IPS-20b (cell line): ENCODE measurements around the gene LRRC25.
"Not testable (repeated sequence)": the region's sequence is repeated elsewhere in the genome, so short reads cannot be mapped to it uniquely, and the experiment has no call there.

ENCODE experiments used
- H3K27ac ChIP-seq: one replicate; pipeline ENCODE4 v1.5.1; 2013; ENCODE audit warnings: low read length
- H3K27me3 ChIP-seq: 2 replicates; pipeline ENCODE4 v1.6.1; 2013; ENCODE audit warnings: mild to moderate bottlenecking, low read length, inconsistent platforms; ENCODE audit not compliant: insufficient read depth
- H3K36me3 ChIP-seq: 2 replicates; pipeline ENCODE4 v1.6.1; 2013; ENCODE audit warnings: low read depth, mild to moderate bottlenecking, inconsistent platforms, low read length, moderate library complexity; ENCODE audit not compliant: insufficient read depth
- H3K4me1 ChIP-seq: 2 replicates; pipeline ENCODE4 v1.6.1; 2013; ENCODE audit warnings: mild to moderate bottlenecking, control low read depth, inconsistent platforms, low read length, moderate library complexity; ENCODE audit not compliant: insufficient read depth
- H3K4me3 ChIP-seq: 2 replicates; pipeline ENCODE4 v1.5.1; 2013; ENCODE audit warnings: mild to moderate bottlenecking, low read length, inconsistent platforms
- H3K9ac ChIP-seq: 2 replicates; pipeline ENCODE4 v1.6.1; 2013; ENCODE audit warnings: low read depth, mild to moderate bottlenecking, inconsistent platforms, low read length, moderate library complexity
- H3K9me3 ChIP-seq: 2 replicates; pipeline ENCODE4 v1.6.1; 2013; ENCODE audit warnings: mild to moderate bottlenecking, low read depth, low read length, inconsistent platforms; ENCODE audit not compliant: insufficient read depth

Gene LRRC25

GRCh38 chr19:18373892-18374629, 23.4 kb downstream of the LRRC25 start:
- Histone ChIP-seq H3K27me3 (no peaks in the 10 kb centered on the region), H3K9me3 (no peaks in the 10 kb centered on the region), H3K4me3 (no peak overlapping the region), H3K9ac (peak overlapping the region; percentile 61; the same call in 1 of the 2 replicates), H3K36me3 (no peaks in the 10 kb centered on the region), H3K27ac (peak overlapping the region; percentile 82), H3K4me1 (peaks cover 17% of the 10 kb centered on the region; the same call in 1 of the 2 replicates)

- Histone ChIP-seq H3K9me3 (no peaks in the 10 kb centered on the region), H3K9ac (peak overlapping the region; percentile 61; the same call in 1 of the 2 replicates), H3K4me1 (peaks cover 17% of the 10 kb centered on the region; the same call in 1 of the 2 replicates), H3K36me3 (no peaks in the 10 kb centered on the region), H3K27me3 (no peaks in the 10 kb centered on the region), H3K27ac (peak overlapping the region; percentile 82), H3K4me3 (no peak overlapping the region)
Observed at GRCh38 chr19:18373407-18373891, 24.0 kb downstream of the LRRC25 start.

GRCh38 chr19:18368504-18369222, 28.8 kb downstream of the LRRC25 start:
- H3K4me3 ChIP-seq = no peak overlapping the region
- no peak overlapping the region for H3K27ac ChIP-seq
- H3K9ac ChIP-seq = no peak overlapping the region
- peaks cover 13% of the 10 kb centered on the region for H3K4me1 ChIP-seq
- no peaks in the 10 kb centered on the region for H3K9me3 ChIP-seq
- H3K36me3 ChIP-seq = no peaks in the 10 kb centered on the region
- H3K27me3 ChIP-seq = no peaks in the 10 kb centered on the region

- Histone ChIP-seq H3K4me1 (peaks cover 10% of the 10 kb centered on the region), H3K36me3 (peaks cover 5% of the 10 kb centered on the region; the same call in 1 of the 2 replicates), H3K9me3 (no peaks in the 10 kb centered on the region), H3K27me3 (no peaks in the 10 kb centered on the region), H3K4me3 (no peak overlapping the region), H3K27ac (no peak overlapping the region), H3K9ac (peak overlapping the region; percentile 73; the same call in 1 of the 2 replicates)
Observed at GRCh38 chr19:18366021-18366435, 31.4 kb downstream of the LRRC25 start.

GRCh38 chr19:18364826-18365528, 32.4 kb downstream of the LRRC25 start:
- Histone ChIP-seq H3K9ac (peak overlapping the region; percentile 73), H3K4me1 (peaks cover 10% of the 10 kb centered on the region), H3K4me3 (peak overlapping the region; percentile 32; the same call in 1 of the 2 replicates), H3K27me3 (no peaks in the 10 kb centered on the region), H3K27ac (peak overlapping the region; percentile 97), H3K36me3 (peaks cover 5% of the 10 kb centered on the region; the same call in 1 of the 2 replicates), H3K9me3 (no peaks in the 10 kb centered on the region)

- H3K27me3 ChIP-seq, H3K9me3 ChIP-seq, H3K4me1 ChIP-seq, H3K36me3 ChIP-seq, H3K4me3 ChIP-seq: not testable (repeated sequence)
- H3K27ac ChIP-seq = peak overlapping the region; percentile 97
- H3K9ac ChIP-seq = peak overlapping the region; percentile 73; the same call in 1 of the 2 replicates
Observed at GRCh38 chr19:18364277-18364825, 33.1 kb downstream of the LRRC25 start.

GRCh38 chr19:18363787-18364186, 33.6 kb downstream of the LRRC25 start:
- no peaks in the 10 kb centered on the region for H3K27me3 ChIP-seq
- H3K9me3 ChIP-seq = no peaks in the 10 kb centered on the region
- peaks cover 8% of the 10 kb centered on the region for H3K4me1 ChIP-seq
- H3K36me3 ChIP-seq = peaks cover 5% of the 10 kb centered on the region
- no peak overlapping the region for H3K9ac ChIP-seq
- no peak overlapping the region for H3K4me3 ChIP-seq
- no peak overlapping the region for H3K27ac ChIP-seq

- peaks cover 5% of the 10 kb centered on the region for H3K36me3 ChIP-seq
- no peak overlapping the region for H3K4me3 ChIP-seq
- H3K27ac ChIP-seq = no peak overlapping the region
- H3K4me1 ChIP-seq = peaks cover 8% of the 10 kb centered on the region
- no peaks in the 10 kb centered on the region for H3K27me3 ChIP-seq
- no peaks in the 10 kb centered on the region for H3K9me3 ChIP-seq
- no peak overlapping the region for H3K9ac ChIP-seq
Observed at GRCh38 chr19:18362934-18363542, 34.4 kb downstream of the LRRC25 start.

GRCh38 chr19:18361646-18362045, 35.8 kb downstream of the LRRC25 start:
- H3K27me3 ChIP-seq = no peaks in the 10 kb centered on the region
- peaks cover 8% of the 10 kb centered on the region for H3K4me1 ChIP-seq
- peaks cover 17% of the 10 kb centered on the region for H3K36me3 ChIP-seq
- H3K4me3 ChIP-seq = no peak overlapping the region
- no peak overlapping the region for H3K9ac ChIP-seq
- H3K27ac ChIP-seq = no peak overlapping the region
- H3K9me3 ChIP-seq = peaks cover 4% of the 10 kb centered on the region; the same call in 1 of the 2 replicates

- H3K27me3 ChIP-seq = no peaks in the 10 kb centered on the region
- H3K4me1 ChIP-seq = no peaks in the 10 kb centered on the region
- no peak overlapping the region for H3K27ac ChIP-seq
- H3K4me3 ChIP-seq = no peak overlapping the region
- H3K36me3 ChIP-seq = peaks cover 17% of the 10 kb centered on the region; the same call in 1 of the 2 replicates
- H3K9me3 ChIP-seq = peaks cover 4% of the 10 kb centered on the region; the same call in 1 of the 2 replicates
- H3K9ac ChIP-seq = no peak overlapping the region
Observed at GRCh38 chr19:18357041-18357440, 40.4 kb downstream of the LRRC25 start.

- H3K9ac ChIP-seq, H3K4me3 ChIP-seq, H3K9me3 ChIP-seq, H3K27me3 ChIP-seq, H3K4me1 ChIP-seq, H3K27ac ChIP-seq: not testable (repeated sequence)
- peaks cover 12% of the 10 kb centered on the region; the same call in 1 of the 2 replicates for H3K36me3 ChIP-seq
Observed at GRCh38 chr19:18354743-18355142, 42.7 kb downstream of the LRRC25 start.
